NCI-H82 treated with DMSO at 0.1 percent for 48 hours (cell line): ENCODE measurements around the gene WDR45.
"Not testable (repeated sequence)": the region's sequence is repeated elsewhere in the genome, so short reads cannot be mapped to it uniquely, and the experiment has no call there.

Experiments
- DNase-seq: peaks from one replicate; lab custom pipeline; 2025; ENCODE audit not compliant: unreplicated experiment; lab: John Stamatoyannopoulos, UW

Gene WDR45

DNA sequence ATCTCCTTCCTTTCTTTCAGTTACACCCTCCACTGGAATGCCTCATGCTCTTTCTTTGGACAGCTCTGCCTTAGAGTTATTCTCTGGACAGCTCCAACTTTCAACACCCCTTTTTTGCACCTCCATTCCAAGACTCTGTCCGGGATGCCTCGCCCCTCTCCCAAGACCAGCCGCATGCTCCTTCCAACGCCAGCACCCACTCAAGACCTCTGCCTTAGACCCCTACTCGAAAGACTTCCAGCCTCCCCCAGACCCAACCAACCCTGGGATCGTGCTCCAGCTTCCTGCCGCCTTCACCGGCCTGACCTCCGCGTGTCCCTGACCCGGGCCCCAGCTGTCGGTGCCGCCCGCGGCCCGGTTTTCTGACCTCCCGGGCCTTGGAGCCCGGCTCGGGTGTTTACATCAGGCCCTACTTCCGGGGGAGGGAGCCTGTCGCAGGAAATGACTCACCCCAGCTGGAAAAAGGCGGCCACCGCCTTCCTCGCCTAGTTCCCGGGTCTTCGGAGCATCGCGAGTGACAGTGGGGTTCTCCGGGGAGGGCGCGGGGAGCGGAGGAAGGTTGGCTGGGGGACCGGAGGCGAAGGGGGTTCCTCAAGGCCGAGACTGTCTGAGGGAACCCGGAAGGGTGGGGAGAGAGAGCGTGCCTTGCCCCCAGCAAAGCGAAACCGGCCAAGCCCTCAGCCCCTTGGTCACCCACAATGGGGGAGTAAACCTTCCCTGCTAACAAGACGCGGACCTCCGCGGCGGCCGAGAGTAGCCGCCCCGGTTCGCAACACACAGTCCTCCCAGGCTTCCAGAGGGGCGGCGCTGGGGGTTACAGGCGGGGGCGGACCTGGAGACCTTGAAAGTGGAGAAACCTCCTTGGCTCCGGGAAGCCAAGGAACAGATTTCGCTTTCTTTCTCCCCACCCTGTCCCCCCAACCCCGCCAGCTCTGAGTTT, at the start of gene WDR45:
WDR45 (minus strand) TSS at position 399 of the 940 bp plus-strand sequence. CDS start 1,792 bp downstream, outside the sequence.
- peak; percentile 10 for DNase-seq

DNA sequence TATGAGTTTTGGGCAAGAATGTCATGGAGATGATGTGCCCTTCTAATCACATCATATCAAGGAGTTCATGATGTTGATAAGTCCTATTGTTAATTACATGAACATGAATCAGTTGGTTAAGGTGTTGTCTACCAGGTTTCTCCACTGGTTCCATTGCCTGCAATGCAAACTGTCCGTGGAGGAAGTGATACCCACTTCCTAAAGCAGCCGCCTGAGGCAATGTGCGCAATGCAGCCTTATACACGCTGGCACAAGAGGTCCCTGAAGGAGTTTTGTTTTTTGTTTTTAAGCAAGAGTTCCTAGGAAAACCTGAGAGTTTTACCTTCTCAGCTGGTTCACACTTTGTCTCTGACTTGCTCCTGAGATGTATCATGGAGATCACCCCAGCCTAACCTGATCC, 49.7 kb upstream of the WDR45 start:
- DNase-seq: no peak

DNA sequence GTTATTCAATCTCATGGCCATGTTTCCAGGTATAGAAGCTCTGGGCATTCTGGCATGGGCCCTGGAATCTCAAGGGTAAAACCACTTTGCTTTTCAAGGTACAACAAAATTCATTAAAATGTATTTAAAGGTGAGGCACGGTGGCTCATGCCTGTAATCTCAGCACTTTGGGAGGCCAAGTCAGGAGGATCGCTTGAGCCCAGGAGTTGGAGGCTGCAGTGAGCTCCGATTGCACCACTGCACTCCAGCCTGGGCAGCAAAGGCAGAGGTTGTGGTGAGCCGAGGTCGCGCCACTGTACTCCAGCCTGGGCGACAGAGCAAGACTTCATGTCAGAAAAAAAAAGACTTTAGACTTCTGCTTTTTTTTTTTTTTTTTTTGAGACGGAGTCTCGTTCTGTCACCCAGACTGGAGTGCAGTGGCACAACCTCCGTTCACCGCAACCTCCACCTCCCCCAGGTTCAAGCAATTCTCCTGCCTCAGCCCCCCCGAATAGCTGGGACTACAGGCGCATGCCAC, 48.1 kb upstream of the WDR45 start:
- not testable (repeated sequence) for DNase-seq

DNA sequence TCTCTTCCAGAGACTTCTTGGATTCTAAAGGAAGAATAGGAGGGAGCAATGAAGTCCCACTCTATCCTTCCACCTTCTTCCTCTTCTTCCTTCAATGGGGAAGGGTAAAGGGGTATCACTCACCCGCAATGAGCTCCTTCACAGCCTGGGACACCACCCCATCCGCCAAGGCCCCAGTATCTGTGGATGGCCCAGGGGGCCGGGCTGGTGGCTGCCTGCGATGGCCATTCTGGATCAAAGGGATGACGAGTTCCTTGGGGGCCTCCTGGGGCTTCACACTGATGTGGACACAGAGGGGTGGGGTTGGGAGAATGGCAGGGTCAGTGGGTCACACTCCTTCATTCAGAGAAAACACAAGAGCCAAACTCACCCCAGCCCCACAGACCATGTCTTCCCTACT, 42.8 kb upstream of the WDR45 start:
- no peak for DNase-seq

DNA sequence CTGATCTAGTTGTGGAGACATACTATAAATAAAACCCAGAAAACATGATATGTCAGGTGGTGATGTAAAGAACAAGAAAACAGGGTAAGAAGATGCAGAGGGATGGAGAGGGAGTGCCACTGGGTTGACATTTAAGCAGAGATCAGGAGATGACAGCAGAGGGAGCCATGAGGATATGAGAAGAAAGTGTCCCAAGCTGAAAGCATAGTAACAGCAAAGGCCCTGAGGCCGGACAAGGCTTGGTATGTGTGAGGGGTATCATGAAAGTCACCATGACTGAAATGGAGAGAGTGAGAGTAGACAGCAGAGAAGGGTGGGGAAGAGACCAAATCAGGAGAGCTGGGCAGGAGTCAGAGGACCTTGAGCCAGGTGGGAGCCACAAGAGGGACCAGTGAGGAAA, 40.4 kb upstream of the WDR45 start:
- DNase-seq: no peak

DNA sequence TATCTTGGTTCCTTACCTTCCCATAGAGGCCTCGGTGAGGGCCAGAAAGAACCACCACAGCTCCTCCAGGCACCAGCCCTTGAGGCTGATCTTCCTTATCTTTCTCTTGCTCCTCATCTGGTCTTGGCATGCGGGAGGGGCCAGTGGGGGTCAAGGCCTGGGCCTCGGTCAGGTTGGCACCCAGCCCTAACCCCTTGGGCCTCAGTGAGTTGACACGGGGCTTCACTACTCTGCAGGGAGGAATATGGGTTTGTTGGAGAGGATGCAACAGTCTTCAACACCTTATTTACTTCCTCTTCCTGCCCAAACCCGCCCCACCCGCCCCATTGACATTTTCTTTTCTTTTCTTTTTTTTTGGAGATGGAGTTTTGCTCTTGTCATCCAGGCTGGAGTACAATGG, 37.9 kb upstream of the WDR45 start:
- DNase-seq: no peak

GRCh38 chrX:49116716-49117115, 37.0 kb upstream of the WDR45 start:
- DNase-seq: no peak

GRCh38 chrX:49116076-49116475, 36.4 kb upstream of the WDR45 start:
- DNase-seq: no peak

DNA sequence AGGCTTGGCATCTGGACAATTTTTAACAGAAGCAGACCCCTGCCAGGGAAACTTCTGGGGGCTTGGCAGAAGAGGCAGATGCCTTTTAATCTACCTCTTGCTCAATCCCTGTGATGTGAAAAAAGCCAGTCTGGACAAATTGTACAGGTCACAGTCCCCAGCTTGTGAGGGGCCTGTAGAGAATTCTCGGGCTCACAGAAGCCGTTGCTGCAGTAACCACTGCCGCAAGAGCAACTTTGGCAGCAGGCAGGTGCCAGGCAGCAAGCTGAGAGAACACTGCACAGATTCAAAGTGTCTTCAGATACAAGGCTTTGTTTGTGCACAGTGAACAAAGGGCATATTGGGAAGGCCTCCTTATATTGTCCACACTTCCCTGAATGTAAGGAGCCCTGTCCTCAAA, 32.1 kb upstream of the WDR45 start:
- no peak for DNase-seq

DNA sequence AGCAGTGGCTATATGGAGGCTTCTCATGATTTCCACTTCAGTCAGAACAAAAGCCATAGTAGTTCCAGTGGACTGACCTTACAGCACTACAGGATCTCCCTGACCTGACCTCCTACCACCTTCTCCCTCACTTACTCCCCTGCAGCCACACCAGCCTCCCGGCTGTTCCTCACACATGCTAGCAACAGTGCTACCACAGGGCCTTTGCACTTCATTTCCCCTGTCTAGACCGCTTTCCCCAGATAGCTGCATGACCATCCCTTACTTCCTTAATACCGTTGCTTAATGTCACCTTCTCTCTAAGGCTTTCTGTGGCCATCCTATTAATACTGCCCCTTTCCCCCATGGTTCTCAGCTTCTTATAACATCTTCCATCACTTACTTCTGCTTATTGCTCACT, 30.7 kb upstream of the WDR45 start:
- no peak for DNase-seq

DNA sequence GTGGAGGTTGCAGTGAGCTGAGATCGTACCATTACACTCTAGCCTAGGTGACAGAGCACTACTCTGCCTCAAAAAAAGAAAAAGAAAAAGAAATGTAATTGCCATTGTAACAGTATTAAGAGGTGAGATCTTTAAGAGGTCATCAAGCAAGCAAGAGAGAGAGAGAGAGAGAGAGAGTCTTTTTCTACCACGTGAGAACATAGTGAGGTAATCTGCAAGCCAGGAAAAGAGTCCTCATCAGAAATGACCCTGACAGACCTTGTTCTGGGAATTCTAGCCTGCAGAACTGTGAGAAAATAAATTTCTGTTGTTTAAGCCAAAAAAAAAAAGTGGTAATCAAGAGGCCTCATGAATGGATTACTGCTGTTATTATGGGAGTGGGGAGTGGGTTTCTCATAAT, 29.0 kb upstream of the WDR45 start:
- DNase-seq: no peak

GRCh38 chrX:49106930-49107329, 27.2 kb upstream of the WDR45 start:
- peak; percentile 17 for DNase-seq

DNA sequence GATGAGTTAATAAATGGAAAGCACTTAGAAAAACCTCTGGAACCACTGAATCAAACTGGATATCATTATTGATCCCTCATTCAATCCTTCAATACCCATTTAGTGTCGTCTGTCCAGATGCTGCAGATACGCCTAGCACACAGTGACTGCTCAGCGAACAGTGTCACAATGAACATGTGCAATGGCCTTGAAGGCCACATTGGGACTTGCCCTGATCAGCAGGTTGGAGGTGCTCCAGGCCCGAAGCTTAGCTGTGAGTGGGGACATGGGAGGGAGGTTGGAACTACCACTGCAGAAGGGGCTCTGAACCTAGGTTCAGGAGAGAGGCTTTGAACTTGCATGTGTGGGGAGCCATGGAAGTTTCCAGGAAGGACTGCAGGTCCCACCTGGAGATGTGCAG, 26.6 kb upstream of the WDR45 start:
- DNase-seq: no peak

DNA sequence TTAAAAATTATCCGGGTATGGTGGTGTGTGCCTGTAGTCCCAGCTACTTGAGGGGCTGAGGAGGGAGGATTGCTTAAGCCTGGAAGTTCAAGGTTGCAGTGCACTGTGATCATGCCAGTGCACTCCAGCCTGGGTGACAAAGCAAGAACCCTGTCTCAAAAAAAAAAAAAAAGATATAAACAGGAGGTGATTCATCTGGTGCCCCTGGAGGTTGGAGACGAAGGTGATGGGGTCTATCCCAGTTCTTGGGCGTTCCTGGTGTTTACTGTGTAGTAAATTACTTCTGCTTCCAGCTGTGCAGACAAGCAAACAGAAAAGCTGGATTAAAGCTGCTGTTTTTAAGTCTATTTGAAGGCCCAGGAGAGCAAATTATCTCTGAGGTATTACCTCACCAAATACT, 23.9 kb upstream of the WDR45 start:
- DNase-seq: no peak

DNA sequence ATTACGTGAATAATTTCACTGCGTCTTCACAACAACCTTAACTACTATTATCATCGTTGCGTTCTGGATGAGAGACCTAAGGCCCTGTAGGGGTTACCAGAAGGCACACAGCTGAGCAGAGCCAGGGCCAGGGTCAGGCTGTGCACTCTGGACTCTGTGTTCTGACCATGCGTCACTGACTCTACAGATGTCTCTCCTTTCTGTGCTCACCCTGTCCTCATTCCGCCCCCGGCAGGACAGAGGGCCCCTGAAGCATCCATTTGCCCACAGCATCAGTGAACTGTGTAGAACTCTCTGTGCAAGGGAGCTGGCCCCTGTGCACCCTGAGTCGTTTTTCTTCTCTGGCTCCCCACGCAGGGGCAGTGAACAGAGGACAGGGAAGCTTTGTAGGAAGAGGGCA, 22.5 kb upstream of the WDR45 start:
- no peak for DNase-seq

GRCh38 chrX:49101629-49101984, 21.9 kb upstream of the WDR45 start:
- DNase-seq: no peak

GRCh38 chrX:49100704-49101628, 21.3 kb upstream of the WDR45 start:
- DNase-seq: peak; percentile 95

DNA sequence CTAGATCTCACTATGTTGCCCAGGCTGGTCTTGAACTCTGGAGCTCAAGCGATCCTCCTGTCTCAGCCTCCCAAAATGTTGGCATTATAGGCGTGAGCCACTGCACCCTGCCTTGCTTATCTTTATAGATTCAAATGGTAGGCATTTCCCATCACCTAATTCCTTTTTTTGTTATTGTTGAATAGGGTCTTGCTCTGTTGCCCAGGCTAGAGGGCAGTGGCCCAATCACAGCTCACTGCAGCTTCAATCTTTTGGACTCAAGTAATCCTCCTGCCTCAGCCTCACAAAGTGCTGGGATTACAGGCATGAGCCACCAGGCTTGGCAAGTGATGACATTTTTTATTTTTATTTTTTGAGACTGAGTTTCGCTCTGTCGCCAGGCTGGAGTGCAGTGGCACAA, 16.7 kb upstream of the WDR45 start:
- no peak for DNase-seq

GRCh38 chrX:49089553-49089952, 9.9 kb upstream of the WDR45 start:
- no peak for DNase-seq

DNA sequence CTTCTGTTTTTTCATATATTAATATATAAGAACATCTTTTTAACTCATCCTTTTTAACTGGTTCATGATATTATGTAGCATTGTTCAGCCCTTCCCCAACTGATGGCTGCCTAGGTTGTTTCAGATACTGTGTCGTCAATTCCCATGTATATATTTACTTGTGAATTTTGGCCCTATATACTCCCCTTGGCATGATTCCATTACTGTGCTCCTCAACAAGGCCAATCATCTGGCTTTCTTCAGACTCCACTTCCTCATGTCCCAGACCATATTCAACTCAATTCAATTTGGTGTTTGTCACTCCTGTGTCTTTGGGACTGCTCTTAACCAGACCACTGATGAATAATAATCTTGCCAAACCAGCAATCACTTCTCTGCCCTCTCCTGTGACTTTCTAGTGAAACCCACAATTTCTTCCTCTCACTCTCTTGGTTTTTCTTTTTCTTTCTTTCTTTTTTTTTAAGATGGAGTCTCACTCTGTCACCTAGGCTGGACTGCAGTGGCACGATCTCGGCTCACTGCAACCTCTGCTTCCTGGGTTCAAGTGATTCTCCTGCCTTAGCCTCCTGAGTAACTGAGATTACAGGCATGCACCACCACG, 2.7 kb upstream of the WDR45 start:
- DNase-seq: no peak

- no peak for DNase-seq
Measured at GRCh38 chrX:49077941-49078340, 1.7 kb downstream of the WDR45 start.
